ENCODE data around the gene RGS5. TPM values are rescaled to one million over a fixed set of nuclear protein-coding genes. Genes with fewer than 3 reads are reported as not detected.

RGS5 gene, protein sequence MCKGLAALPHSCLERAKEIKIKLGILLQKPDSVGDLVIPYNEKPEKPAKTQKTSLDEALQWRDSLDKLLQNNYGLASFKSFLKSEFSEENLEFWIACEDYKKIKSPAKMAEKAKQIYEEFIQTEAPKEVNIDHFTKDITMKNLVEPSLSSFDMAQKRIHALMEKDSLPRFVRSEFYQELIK
- total RNA-seq, result 12.7 and 76.0 TPM in 2 replicates

DNA sequence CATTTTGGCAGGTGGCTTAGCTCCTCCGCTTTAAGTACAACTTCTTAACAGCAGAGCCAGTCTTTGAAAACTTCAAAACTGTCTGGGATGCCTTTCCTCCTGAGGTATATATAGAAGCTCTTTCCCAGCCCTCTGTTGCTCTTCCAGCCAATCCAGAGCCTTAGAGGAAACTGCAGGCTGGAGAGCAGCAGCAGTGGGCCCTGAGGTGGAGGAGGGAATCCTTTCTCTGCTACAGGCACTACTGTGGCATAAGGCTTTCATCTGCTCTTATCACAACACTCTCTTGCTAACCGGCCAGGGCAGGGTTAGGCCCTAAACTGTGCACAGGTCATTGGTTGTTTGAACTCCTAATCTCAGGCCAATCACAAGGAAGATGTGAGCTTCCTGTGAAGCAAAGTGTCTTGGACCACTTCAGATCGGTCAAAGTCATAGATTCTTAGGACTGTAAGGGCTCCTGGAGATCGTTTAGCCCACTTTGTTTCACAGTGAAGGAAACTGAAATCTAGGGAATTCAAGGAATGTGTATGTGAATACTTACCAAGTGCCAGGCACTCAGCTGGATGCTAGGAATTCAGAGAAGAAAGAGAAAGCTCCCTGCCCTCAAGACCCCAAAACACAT lies at the start of gene RGS5:
RGS5 (minus strand) TSS at position 84 of the 619 bp plus-strand sequence; CDS start at position 3, 81 bp downstream.

Other genes starting within 250 kb of the RGS5 start
- 628 and 1,199 TPM in 2 replicates for gene RGS4, start 133.6 kb downstream of the RGS5 start, total RNA-seq
- 9.7 and 11.8 TPM in 2 replicates for gene NUF2, start 119.0 kb upstream of the RGS5 start, total RNA-seq

All from aortic smooth muscle cell (primary cell).